Subcutaneous adipose tissue (tissue), 4 donors: ENCODE measurements around the gene EXOC2. TPM values are rescaled to one million over a fixed set of nuclear protein-coding genes. Genes with fewer than 3 reads are reported as not detected.

ENCODE experiments used
- total RNA-seq, 4 donors: library from RNA; depleted of rRNA; stranded (reverse); fragments of >200 nt; gene quantifications; one replicate each; pipeline ENCODE4 v1.1.0, GENCODE V29; 2016
- TF ChIP-seq, protein P1 (sequence below): fragments of 450-650 bp; IDR thresholded peaks from one replicate; pipeline ENCODE4 v1.5.1; 2016; ENCODE audit warnings: low read depth, mild to moderate bottlenecking, control low read depth, antibody characterized with exemption, moderate library complexity

EXOC2 gene
- total RNA-seq, 4 donors from 2014 or later, result 18.9 to 28.4 (median 20.2) TPM

DNA sequence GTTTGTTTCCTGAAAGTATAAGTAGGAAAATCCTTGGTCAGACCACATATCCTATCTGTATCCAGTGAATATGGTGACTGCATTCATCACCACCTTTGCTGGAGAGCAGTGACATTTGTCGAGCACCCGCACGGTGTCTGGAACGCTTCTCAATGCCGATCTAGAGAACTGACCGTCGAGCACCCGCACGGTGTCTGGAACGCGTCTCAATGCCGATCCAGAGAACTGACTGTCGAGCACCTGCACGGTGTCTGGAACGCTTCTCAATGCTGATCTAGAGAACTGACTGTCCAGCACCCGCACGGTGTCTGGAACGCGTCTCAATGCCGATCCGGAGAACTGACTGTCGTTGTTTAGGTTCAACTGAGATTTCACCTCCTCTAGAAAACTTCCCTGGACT, 103.8 kb downstream of the EXOC2 start:
- TF ChIP-seq, protein P1, sequence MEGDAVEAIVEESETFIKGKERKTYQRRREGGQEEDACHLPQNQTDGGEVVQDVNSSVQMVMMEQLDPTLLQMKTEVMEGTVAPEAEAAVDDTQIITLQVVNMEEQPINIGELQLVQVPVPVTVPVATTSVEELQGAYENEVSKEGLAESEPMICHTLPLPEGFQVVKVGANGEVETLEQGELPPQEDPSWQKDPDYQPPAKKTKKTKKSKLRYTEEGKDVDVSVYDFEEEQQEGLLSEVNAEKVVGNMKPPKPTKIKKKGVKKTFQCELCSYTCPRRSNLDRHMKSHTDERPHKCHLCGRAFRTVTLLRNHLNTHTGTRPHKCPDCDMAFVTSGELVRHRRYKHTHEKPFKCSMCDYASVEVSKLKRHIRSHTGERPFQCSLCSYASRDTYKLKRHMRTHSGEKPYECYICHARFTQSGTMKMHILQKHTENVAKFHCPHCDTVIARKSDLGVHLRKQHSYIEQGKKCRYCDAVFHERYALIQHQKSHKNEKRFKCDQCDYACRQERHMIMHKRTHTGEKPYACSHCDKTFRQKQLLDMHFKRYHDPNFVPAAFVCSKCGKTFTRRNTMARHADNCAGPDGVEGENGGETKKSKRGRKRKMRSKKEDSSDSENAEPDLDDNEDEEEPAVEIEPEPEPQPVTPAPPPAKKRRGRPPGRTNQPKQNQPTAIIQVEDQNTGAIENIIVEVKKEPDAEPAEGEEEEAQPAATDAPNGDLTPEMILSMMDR, result no peak

DNA sequence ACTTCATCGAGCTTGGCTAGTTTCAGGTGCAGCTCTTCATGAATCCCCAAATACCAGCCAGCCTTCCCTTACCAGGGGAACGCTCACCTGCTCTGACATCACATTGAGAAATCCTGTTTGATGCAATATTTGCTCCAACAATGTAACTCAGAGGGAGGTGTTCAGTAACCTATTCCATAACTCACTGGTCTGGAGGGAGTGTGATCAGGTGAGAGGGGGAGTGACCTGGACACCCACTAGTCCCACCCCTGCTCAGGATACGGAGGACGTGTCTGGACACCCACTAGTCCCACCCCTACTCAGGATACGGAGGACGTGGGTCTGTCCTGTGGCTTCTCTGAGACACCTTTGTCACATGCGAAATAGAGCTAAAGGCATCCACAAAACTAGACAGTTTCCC, 106.4 kb downstream of the EXOC2 start:
- TF ChIP-seq, protein P1, result no peak

DNA sequence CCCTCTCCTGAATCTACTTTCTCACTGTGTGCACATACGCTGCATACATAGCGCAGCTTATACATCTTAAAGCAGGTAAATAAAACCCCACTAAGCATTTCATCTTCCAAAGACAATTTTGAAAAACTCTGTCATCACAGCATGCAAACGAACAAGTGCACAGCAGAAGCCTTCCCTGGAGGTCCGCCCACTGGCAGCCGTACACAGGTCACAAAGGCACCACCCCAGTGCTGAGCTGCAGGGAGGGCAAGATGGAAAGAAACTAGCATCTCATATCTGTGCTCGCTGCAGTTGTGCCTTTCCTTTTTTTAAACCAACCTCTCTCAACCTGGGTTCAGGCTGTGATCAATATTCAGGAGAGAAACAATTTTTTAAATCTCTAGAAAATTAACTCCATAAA, 109.3 kb downstream of the EXOC2 start:
- TF ChIP-seq, protein P1, result no peak

DNA sequence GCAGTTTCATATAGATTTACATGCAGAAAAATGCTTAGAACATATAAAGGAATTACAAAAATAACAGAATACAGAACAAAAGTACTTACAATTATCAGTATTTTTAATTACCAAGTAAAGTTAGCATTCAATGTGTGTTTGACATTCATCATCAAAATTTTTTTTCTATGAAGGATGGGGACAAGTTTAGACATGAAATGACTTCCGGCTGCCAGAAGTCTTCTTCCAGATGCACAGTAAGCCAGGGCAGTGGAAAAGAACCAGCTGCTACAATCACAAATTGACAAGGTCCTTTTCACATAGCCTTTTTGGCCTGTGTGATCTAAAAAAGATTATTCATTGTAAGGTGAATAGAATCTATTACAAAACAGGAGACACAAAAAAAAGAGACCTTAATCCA, 109.8 kb downstream of the EXOC2 start:
- TF ChIP-seq, protein P1, result no peak

- TF ChIP-seq, protein P1, result no peak
Measured at GRCh38 chr6:582370-582769, 110.6 kb downstream of the EXOC2 start.

GRCh38 chr6:579339-579738, 113.6 kb downstream of the EXOC2 start:
- TF ChIP-seq, protein P1, result no peak

- TF ChIP-seq, protein P1, result no peak
Measured at GRCh38 chr6:572596-573265, 120.2 kb downstream of the EXOC2 start.
